ENCODE data around the gene GCFC2. TPM values are rescaled to one million over a fixed set of nuclear protein-coding genes. Genes with fewer than 3 reads are reported as not detected.

Gene GCFC2
- total and polyA plus RNA-seq, 2 of the 13 experiments (the other 11 are each of a cell fraction or from before 2014, with no cell fraction given) = 26.8 to 49.0 TPM

GRCh38 chr2:75643980-75644379, 66.7 kb downstream of the GCFC2 start (continued):
- no peak for TF ChIP-seq AHDC1 (CRISPR knock-in tag; IDR thresholded peaks at IDR 0.05; ENCODE audit: borderline replicate concordance)
- TF ChIP-seq PRDM15 (CRISPR knock-in tag; IDR thresholded peaks at IDR 0.05) = no peak
- no peak for TF ChIP-seq ZNF577 (CRISPR knock-in tag; IDR thresholded peaks at IDR 0.05; ENCODE audit: borderline replicate concordance, low read depth)
- TF ChIP-seq PAXIP1 (CRISPR knock-in tag; conservative IDR thresholded peaks at IDR 0.05) = no peak
- TF ChIP-seq HOXD1 (CRISPR knock-in tag; IDR thresholded peaks at IDR 0.05) = no peak
- no peak for TF ChIP-seq FIP1L1 (IDR thresholded peaks at IDR 0.05; ENCODE audit: borderline replicate concordance, insufficient read depth, low read depth, low read length)
- TF ChIP-seq ZGPAT (CRISPR knock-in tag; IDR thresholded peaks at IDR 0.05) = no peak
- no peak for TF ChIP-seq ZNF30 (CRISPR knock-in tag; IDR thresholded peaks at IDR 0.05)
- no peak for TF ChIP-seq YY1 (IDR thresholded peaks at IDR 0.05; ENCODE audit: insufficient read depth, insufficient replicate concordance, low read depth, low read length)
